GM23248 (cell line): ENCODE results near the gene THSD4. TPM values are rescaled to one million over a fixed set of nuclear protein-coding genes. Genes with fewer than 3 reads are reported as not detected.

Experiments used
- DNase-seq: peaks from one replicate; pipeline ENCODE4 v3.0.0-alpha.2; 2015
- H2AFZ ChIP-seq: fragments of 200-600 bp; sonication (generic); 2 replicates; pipeline ENCODE4 v1.6.1; 2016; ENCODE audit warnings: antibody characterized with exemption
- H3F3A ChIP-seq: fragments of 200-600 bp; sonication (generic); 2 replicates; pipeline ENCODE4 v1.6.1; 2016; ENCODE audit warnings: mild to moderate bottlenecking, antibody characterized with exemption, mixed run types; ENCODE audit not compliant: insufficient read depth
- H3K27ac ChIP-seq: fragments of 200-600 bp; sonication (generic); 2 replicates; pipeline ENCODE4 v1.5.1; 2016; ENCODE audit warnings: mild to moderate bottlenecking
- H3K27me3 ChIP-seq: fragments of 200-600 bp; sonication (generic); replicated peaks from 2 replicates; pipeline ENCODE4 v1.6.1; 2016; ENCODE audit warnings: mild to moderate bottlenecking; ENCODE audit not compliant: insufficient read depth
- H3K36me3 ChIP-seq: fragments of 200-600 bp; sonication (generic); 2 replicates; pipeline ENCODE4 v1.6.1; 2016; ENCODE audit warnings: low read depth, mild to moderate bottlenecking
- H3K4me1 ChIP-seq: fragments of 200-600 bp; sonication (generic); 2 replicates; pipeline ENCODE4 v1.6.1; 2016; ENCODE audit warnings: mild to moderate bottlenecking; ENCODE audit not compliant: insufficient read depth
- H3K4me2 ChIP-seq: fragments of 200-600 bp; sonication (generic); one replicate; pipeline ENCODE4 v1.6.1; 2016; ENCODE audit warnings: mild to moderate bottlenecking; ENCODE audit not compliant: unreplicated experiment
- H3K4me3 ChIP-seq: fragments of 200-600 bp; sonication (generic); 2 replicates; pipeline ENCODE4 v1.5.1; 2016; ENCODE audit warnings: mild to moderate bottlenecking
- H3K79me2 ChIP-seq: fragments of 200-600 bp; sonication (generic); 2 replicates; pipeline ENCODE4 v1.6.1; 2016; ENCODE audit warnings: mild to moderate bottlenecking; ENCODE audit not compliant: insufficient read depth
- H3K9ac ChIP-seq: fragments of 200-600 bp; sonication (generic); 2 replicates; pipeline ENCODE4 v1.6.1; 2016; ENCODE audit warnings: mild to moderate bottlenecking
- H3K9me2 ChIP-seq: fragments of 200-600 bp; sonication (generic); 2 replicates; pipeline ENCODE4 v1.6.1; 2016; ENCODE audit warnings: mixed run types, mild to moderate bottlenecking, moderate library complexity; ENCODE audit not compliant: insufficient read depth
- H3K9me3 ChIP-seq: fragments of 200-600 bp; sonication (generic); one replicate; pipeline ENCODE4 v1.6.1; 2017; ENCODE audit warnings: low read depth
- H4K20me1 ChIP-seq: fragments of 200-600 bp; sonication (generic); 2 replicates; pipeline ENCODE4 v1.6.0; 2016; ENCODE audit not compliant: insufficient read depth
- EZH2 ChIP-seq: fragments of 200-600 bp; sonication (generic); IDR thresholded peaks from 2 replicates; pipeline ENCODE4 v1.6.1; 2018; ENCODE audit warnings: antibody characterized with exemption, mild to moderate bottlenecking; ENCODE audit not compliant: insufficient read depth, poor library complexity, severe bottlenecking
- EZH2phosphoT487 ChIP-seq: fragments of 200-600 bp; sonication (generic); IDR thresholded peaks from 2 replicates; pipeline ENCODE4 v1.6.1; 2018; ENCODE audit warnings: antibody characterized with exemption, moderate library complexity, mild to moderate bottlenecking, low read depth; ENCODE audit not compliant: insufficient read depth
- WGBS, 2 experiments: methylation state at CpG; one replicate each; pipeline ENCODE4 v1.1.6; 2015 to 2017; ENCODE audit warnings: low lambda C conversion rate in 2 of 2, low coverage in 1 of 2; ENCODE audit errors: missing lambda C conversion rate in 2 of 2; 5-methylcytosine and 5-hydroxymethylcytosine counted together
- in situ Hi-C: fragments of 300-500 bp; cut with MboI; formaldehyde crosslinking; loops from 2 replicates; pipeline ENCODE4 v1.15.0; 2020
- polyA plus RNA-seq: library from polyadenylated mRNA; unstranded; fragments of >200 nt; fragmentation: Nextera tagmentation; extraction: Ambion mirVana; gene quantifications from 2 replicates; pipeline ENCODE4 v1.2.1, GENCODE V29; 2016
- total RNA-seq: library from RNA; depleted of rRNA; stranded (reverse); fragments of >200 nt; shearing (Covaris generic); gene quantifications from 2 replicates; pipeline ENCODE4 v1.2.3, GENCODE V29; 2014

Gene THSD4
- total and polyA plus RNA-seq, 2 experiments from 2014 or later: 14.2 to 58.9 TPM

DNA sequence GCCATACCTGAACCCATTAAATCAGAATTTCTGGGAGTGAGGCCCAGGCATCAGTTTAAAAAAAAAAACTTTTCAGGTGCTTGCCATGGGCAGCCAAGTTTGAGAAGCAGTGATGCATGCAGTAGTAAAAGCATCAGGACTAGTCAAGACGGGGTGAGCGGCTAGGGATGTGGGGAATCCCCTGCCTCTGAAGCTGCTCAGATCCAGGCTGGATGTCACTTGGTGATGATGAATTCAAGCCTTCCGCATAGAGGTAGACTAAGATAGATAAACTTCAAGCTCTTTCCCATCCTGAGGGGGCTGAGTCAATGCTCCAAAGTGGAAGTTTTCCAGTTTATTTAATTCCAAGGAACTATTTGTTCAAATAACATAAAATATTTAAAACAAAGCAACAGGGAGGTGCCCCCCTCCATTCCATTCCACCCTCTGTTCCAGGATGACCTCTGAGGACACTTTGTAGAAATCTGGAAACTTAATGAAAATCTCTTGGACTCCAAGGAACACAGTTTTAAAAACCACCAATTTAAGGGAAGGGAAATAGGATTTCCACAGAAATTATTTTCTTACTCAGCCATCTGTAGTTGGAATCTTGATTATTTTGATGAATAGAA, 594.6 kb downstream of the THSD4 start:
- no peak overlapping the region for H3K9ac ChIP-seq
- no peaks in the 10 kb centered on the region for H3K79me2 ChIP-seq
- no peaks in the 10 kb centered on the region for H4K20me1 ChIP-seq
- no peak overlapping the region for H3K4me2 ChIP-seq
- no peak for DNase-seq
- no peak for TF ChIP-seq EZH2phosphoT487
- H3K4me3 ChIP-seq: no peak overlapping the region
- WGBS, 2 experiments: 79 to 89% methylated on average over 3 of the region's 3 CpGs
- H3F3A ChIP-seq: peaks cover 37% of the 10 kb centered on the region
- no peaks in the 10 kb centered on the region for H3K36me3 ChIP-seq
- H3K27ac ChIP-seq: no peak overlapping the region
- peaks cover 47% of the 10 kb centered on the region for H3K4me1 ChIP-seq
- H2AFZ ChIP-seq: no peak overlapping the region
- no peaks in the 10 kb centered on the region for H3K9me3 ChIP-seq
- H3K9me2 ChIP-seq: no peaks in the 10 kb centered on the region
- H3K27me3 ChIP-seq: no peaks in the 10 kb centered on the region
- in situ Hi-C loops: no loop called here

DNA sequence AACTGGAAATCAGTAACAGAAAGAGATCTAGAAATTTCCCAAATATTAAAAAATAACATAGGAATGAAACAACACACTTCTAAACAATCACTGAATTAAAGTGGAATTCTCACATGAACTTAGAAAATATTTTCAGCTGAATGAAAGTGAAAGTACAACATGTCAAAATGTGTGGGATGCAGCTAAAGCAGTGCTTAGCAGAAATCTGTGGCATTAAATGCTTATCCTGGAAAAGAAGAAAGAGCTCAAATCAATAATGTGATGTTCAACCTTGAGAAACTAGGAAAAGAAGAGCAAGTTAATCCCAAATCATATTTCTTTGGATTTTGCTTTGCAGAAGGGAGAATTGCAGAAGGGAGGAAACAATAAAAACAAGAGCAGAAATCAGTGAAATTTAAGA, 596.9 kb downstream of the THSD4 start:
- Histone ChIP-seq H3K79me2 (no peaks in the 10 kb centered on the region), H3K9me2 (no peaks in the 10 kb centered on the region), H3K9ac (no peak overlapping the region), H3K9me3 (no peaks in the 10 kb centered on the region), H3F3A (peaks cover 24% of the 10 kb centered on the region), H4K20me1 (no peaks in the 10 kb centered on the region), H3K4me3 (no peak overlapping the region), H2AFZ (no peak overlapping the region), H3K36me3 (no peaks in the 10 kb centered on the region), H3K27ac (no peak overlapping the region), H3K4me1 (peaks cover 34% of the 10 kb centered on the region), H3K27me3 (no peaks in the 10 kb centered on the region), H3K4me2 (no peak overlapping the region)
- no peak for TF ChIP-seq EZH2
- TF ChIP-seq EZH2phosphoT487: no peak
- no peak for DNase-seq
- in situ Hi-C loops: no loop called here

DNA sequence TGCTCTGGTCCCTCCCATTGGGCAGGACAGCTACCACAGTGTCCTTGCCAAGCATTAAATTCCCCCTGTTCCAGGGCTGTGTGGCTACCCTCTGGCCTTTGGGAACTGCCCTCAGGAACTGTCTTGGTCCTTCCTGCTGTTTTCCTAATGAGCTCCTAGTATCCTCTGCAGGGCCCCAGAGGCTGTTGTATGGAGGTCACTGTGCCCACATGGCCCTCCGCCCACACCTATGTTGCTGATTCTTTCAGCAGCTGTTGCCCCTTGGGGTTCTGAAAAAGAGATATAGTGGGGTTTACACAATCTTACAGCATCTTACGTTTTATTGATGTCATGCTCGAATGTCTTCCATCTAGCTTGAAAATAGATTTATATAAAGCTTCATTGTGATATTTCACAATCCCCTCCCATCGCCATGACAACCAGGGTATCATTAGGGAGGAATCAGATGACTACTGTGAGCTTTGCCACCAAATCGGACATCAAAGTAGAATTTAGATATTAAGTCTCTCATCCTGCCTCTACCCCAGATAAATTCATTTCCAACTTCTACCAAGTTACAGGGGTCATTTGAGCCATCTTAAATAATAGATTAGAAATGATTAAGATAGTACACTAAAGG, 598.0 kb downstream of the THSD4 start:
- Histone ChIP-seq H2AFZ (no peak overlapping the region), H3K9me2 (no peaks in the 10 kb centered on the region), H3K36me3 (no peaks in the 10 kb centered on the region), H4K20me1 (no peaks in the 10 kb centered on the region), H3K79me2 (no peaks in the 10 kb centered on the region), H3K27ac (no peak overlapping the region), H3K4me2 (no peak overlapping the region), H3K4me3 (no peak overlapping the region), H3K9ac (no peak overlapping the region), H3F3A (peaks cover 17% of the 10 kb centered on the region), H3K4me1 (peaks cover 26% of the 10 kb centered on the region), H3K9me3 (no peaks in the 10 kb centered on the region), H3K27me3 (no peaks in the 10 kb centered on the region)
- TF ChIP-seq EZH2phosphoT487: no peak
- no peak for TF ChIP-seq EZH2
- WGBS, 2 experiments: 52 to 56% methylated on average over 5 of the region's 5 CpGs
- DNase-seq: no peak
- in situ Hi-C loops: no loop called here

DNA sequence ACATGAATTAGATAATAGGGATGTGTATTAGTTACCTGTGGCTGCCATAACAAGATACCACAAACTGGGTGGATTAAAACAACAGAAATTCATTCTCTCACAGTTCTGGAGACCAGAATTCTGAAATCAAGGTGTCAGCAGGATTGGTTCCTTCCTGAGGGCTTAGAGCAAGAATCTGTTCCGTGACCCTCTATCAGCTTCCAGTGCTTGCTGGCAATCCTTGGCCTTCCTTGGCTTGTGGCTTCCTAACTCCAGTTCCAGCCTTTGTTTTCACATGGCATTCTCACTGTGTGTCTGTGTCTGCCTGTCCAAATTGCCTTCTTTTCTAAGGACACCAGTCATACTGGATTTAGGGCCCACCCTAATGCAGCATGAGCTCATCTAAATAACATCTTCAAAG, 600.6 kb downstream of the THSD4 start:
- Histone ChIP-seq H2AFZ (no peak overlapping the region), H3K27ac (no peak overlapping the region), H3K27me3 (no peaks in the 10 kb centered on the region), H3K36me3 (no peaks in the 10 kb centered on the region), H4K20me1 (no peaks in the 10 kb centered on the region), H3K9ac (no peak overlapping the region), H3K9me3 (no peaks in the 10 kb centered on the region), H3F3A (peaks cover 12% of the 10 kb centered on the region), H3K79me2 (no peaks in the 10 kb centered on the region), H3K9me2 (no peaks in the 10 kb centered on the region), H3K4me2 (no peak overlapping the region), H3K4me1 (peaks cover 21% of the 10 kb centered on the region), H3K4me3 (no peak overlapping the region)
- TF ChIP-seq EZH2phosphoT487: no peak
- TF ChIP-seq EZH2: no peak
- no peak for DNase-seq
- in situ Hi-C loops: no loop called here
- 87 to 95% methylated on average over 1 of the region's 1 CpG for WGBS, 2 experiments

DNA sequence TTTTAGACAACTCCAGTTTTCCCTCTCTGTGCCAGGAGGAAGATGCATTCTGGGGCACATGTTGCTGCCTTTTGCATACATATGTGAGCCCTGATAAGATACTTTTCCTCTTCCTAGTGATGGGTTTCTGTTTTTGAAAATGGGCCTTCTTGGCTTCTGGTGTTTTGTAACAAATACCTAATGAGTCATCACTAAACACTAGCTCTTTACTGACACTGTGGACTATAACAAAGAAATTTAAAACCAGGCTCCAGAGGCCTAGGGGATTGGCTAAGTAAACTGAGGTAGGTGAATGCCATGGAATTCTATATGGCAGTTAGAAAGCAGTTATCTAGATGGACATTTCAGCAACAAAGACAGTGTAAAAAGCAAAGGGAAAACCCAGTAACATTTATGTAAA, 601.7 kb downstream of the THSD4 start:
- Histone ChIP-seq H3K4me1 (peaks cover 17% of the 10 kb centered on the region), H3K9me3 (no peaks in the 10 kb centered on the region), H3K9me2 (no peaks in the 10 kb centered on the region), H3K27ac (peak overlapping the region; percentile 13), H3K79me2 (no peaks in the 10 kb centered on the region), H3F3A (peaks cover 12% of the 10 kb centered on the region), H3K4me3 (no peak overlapping the region), H3K9ac (peak overlapping the region; percentile 35; the same call in 1 of the 2 replicates), H2AFZ (peak overlapping the region; percentile 44), H3K36me3 (no peaks in the 10 kb centered on the region), H3K4me2 (peak overlapping the region; percentile 16), H3K27me3 (no peaks in the 10 kb centered on the region), H4K20me1 (no peaks in the 10 kb centered on the region)
- TF ChIP-seq EZH2 (no peak), EZH2phosphoT487 (no peak)
- in situ Hi-C loops: no loop called here
- DNase-seq: peak; percentile 63
